ENCODE measurements around the gene NAT16.
A peak's percentile ranks its signal among the peaks of the same experiment; 100 is the strongest.

Gene NAT16

DNA sequence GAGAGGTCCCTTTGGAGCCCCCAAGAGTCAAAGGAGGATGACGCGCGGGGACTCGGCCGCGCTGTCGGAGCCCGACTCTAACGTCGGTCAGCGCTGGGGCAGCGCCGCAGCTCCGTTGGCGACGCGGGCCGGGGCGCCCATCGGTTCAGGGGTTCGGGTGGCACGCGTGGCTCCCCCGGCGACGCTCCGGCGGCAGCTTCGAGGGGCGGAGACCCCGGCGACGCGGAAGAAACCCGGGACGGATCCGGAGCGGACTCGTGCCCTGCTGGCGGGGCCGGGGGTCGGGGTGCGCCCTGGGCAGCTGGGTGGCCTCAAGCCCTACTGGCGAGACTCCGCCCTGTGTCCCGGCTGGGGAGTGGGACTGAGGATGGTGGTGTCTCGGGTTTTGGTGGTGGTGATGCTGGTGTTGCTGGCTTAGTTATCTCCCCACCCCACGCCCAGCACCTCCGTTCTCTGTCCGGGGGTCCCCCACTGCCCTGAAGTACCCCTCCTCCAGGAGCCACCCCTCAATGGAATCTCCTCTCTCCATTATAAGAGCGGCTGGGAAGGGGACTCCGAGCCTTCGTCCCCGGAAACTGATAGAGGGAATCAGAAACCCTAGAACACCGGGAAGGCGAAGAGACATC, at the start of gene NAT16:
Gene NAT16 (minus strand): TSS at position 164 of the 626 bp plus-strand sequence. CDS start 5,486 bp downstream, outside the sequence.
- no peak for DNase-seq

DNA sequence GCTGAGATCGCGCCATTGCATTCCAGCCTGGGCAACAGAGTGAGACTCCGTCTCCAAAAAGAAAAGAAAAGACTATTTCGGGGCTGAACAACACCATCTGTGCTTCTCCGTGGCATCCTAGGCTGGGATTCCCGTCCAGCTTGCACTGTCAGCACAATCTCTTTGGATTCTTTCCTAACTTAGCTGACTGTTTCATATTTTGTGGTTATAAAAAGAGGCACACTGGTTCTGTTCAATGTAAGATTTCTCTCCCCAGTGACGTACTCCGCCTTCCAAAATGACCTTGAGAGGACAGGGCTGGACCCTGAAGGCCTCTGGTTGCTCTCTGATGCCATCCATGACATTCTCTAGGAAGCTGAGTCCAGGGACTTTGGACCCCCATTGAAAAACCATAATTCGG, 46.6 kb upstream of the NAT16 start:
- no peak for DNase-seq

- no peak for DNase-seq
These were observed 45.6 kb upstream of the NAT16 start for GRCh38 chr7:101225650-101226049.

- DNase-seq = no peak
These were observed 43.4 kb upstream of the NAT16 start for GRCh38 chr7:101223528-101223927.

DNA sequence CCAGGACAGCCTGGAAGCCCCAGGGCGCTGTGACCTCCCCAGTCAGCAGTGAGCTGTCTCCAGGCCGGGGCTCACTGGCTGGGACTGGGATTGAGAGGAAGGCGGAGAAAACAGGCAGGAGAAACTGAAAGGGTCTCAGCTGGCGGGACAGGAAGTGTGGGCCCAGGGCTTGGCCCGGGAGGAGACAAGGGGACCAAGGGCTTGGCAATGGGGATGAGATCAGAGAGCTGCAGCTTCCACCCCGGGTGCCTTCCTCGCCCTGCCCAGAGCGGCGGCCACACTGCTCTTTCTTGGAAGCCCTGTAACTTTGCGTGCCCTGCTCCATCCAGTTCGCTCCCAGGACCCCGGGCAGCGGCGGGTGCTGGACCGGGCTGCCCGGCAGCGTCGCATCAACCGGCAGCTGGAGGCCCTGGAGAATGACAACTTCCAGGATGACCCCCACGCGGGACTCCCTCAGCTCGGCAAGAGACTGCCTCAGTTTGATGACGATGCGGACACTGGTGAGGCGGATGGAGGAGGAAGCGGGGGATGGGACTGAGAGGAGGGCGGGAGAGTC, 42.3 kb upstream of the NAT16 start:
- no peak for DNase-seq

GRCh38 chr7:101220295-101220694, 40.2 kb upstream of the NAT16 start:
- DNase-seq = no peak

- no peak for DNase-seq
These were observed 38.4 kb upstream of the NAT16 start for GRCh38 chr7:101218236-101219125.

GRCh38 chr7:101217388-101218235, 37.5 kb upstream of the NAT16 start, which contains the start of the genes PLOD3 and ZNHIT1:
Gene PLOD3, minus strand, starts transcription at chr7:101217581. Its CDS starts 307 bp downstream, at chr7:101217274.
Gene ZNHIT1, plus strand, starts transcription at chr7:101218165. Its CDS starts 31 bp downstream, at chr7:101218196.
- peak; percentile 98 for DNase-seq

DNA sequence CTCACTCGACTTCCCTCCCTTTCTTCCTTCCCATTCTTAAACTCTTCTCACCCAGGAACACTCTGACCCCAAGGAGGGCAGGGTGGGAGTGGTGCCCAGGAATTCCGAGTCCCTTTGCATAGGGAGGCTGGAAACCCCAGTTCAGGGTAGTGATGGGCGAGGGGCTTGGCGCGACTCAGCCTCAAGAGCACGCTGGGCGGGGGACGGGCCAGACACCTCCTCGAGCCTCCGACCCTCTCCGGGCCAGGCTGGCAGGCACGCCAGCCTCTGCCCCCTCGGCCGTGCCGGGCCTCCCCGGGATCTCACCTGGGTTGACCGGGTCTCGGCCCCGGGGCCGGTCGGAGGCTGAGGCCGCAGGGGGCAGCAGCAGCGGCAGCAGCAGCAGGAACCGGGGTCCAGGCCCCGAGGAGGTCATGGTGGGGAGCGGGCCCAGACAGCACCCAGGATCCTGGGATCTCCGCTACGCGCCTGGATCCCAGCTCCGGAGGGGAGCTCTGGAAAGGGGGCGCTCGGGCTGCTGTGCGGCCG, 36.8 kb upstream of the NAT16 start:
- no peak for DNase-seq

DNA sequence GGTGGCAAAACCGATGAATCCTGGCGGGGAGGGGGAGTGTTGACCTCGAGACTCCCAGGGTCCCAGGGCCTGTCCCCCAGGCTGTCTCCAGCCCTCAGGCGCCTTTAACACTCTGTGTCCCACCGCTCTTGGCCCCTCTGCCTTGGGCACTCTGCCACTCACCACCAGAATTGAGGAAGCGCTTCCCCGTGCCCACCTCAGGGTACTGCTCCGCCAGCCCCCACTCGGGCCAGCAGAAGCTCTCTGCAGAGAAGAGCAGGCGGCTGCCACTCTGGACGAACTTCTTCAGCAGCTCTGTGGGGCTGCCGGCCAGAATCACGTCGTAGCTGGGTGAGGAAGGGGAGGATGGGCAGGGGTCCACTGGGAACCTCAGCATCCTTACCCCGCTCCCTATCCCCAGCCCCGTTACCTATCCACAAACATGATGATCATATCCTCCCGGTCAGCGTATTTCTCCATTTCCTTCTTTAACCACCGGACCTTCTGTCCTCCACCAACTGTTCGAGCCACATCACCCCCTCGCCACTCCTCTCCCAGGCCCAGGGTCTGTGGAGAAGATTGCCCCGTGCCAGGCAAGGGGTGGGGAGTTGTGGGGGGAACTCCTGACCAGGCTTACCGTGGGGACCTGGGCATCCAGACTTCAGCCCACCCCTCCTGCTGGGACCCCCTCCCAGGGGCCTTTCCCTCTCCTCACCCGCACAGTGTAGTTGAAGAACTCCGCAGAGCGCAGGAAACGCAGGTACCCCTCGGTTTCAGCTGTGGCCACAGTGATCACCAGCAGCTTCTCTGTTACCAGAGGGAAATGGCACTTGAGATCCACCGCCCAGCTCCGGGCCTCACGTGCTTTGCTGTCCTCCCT, 36.1 kb upstream of the NAT16 start:
- DNase-seq = no peak

DNA sequence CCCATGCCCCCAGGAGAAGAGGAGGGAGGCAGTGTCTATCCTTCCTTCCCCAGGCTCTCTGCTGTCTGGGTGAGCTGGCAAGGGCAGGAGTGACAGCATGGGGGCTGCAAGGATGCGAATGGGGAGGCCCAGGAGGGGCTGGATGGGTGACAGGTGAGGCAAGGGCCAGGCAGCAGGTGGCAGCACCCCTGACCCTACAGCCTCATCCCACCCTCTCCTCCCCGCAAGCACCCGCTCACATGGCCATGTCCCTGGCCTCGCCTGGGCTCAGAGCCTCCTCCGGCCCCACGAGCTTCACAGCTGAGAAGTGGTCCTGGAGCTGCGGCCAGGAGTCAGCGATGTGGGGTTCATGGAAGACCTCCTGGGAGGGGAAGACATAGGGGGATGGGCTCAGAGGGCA, 31.9 kb upstream of the NAT16 start:
- no peak for DNase-seq

- no peak for DNase-seq
These were observed 31.4 kb upstream of the NAT16 start for GRCh38 chr7:101211501-101211900.

GRCh38 chr7:101210143-101210542, 30.1 kb upstream of the NAT16 start:
- no peak for DNase-seq

- no peak for DNase-seq
These were observed 28.7 kb upstream of the NAT16 start for GRCh38 chr7:101208794-101209193.

- no peak for DNase-seq
These were observed 27.4 kb upstream of the NAT16 start for GRCh38 chr7:101207459-101207858.

DNA sequence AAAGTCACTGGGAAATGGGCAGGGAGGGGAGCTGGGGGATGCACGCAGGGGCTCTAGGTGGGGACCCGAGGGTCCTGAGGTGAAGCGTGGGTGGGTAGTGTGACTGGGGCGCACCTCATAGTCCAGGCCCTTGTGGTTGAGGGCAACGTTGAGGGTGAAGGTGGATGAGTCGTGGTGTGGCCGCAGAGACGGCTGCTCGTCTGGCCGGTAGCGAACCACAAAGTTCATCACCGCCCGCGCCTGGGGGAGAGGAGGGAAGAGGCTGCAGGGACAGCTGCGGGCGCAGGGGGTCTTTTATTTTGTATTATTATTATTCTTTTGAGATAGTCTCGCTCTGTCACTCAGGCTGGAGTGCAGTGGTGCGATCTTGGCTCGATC, 26.6 kb upstream of the NAT16 start:
- DNase-seq = no peak

DNA sequence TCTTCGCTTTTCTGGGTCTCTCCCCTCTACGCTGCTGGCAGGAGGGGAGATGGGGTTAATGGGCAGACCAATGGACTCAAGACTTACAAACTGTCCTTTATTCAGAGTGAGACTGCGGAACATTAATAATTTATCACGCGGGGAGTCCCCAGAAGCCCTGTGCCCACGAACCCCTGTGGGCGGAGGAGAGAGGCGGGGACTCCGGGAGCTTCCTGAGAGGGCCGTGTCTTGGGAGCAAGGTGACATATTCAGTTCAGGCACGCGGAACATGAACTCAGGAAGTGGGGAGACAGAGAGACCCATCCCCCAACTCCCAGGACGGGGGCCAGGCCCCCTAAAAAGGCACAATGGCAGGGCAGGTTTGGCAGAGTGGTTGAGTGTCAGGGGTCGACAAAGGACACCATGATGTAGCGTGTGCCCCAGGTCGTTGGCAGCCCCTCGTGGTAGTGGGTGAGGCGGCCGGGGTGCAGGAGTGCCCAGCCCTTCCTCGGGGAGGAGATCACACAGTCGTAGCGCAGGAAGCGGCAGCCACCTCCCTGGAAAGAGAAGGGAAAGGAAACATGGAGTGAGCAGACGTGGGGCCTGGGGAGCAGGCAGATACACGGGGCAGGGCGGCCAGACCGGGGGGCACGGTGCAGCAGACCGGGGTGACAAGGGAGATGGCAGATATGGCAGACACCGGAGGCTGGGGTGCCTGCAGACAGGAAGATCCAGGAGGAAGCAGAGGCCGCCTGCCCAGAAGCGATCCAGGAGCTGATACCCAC, 26.0 kb upstream of the NAT16 start:
- no peak for DNase-seq

DNA sequence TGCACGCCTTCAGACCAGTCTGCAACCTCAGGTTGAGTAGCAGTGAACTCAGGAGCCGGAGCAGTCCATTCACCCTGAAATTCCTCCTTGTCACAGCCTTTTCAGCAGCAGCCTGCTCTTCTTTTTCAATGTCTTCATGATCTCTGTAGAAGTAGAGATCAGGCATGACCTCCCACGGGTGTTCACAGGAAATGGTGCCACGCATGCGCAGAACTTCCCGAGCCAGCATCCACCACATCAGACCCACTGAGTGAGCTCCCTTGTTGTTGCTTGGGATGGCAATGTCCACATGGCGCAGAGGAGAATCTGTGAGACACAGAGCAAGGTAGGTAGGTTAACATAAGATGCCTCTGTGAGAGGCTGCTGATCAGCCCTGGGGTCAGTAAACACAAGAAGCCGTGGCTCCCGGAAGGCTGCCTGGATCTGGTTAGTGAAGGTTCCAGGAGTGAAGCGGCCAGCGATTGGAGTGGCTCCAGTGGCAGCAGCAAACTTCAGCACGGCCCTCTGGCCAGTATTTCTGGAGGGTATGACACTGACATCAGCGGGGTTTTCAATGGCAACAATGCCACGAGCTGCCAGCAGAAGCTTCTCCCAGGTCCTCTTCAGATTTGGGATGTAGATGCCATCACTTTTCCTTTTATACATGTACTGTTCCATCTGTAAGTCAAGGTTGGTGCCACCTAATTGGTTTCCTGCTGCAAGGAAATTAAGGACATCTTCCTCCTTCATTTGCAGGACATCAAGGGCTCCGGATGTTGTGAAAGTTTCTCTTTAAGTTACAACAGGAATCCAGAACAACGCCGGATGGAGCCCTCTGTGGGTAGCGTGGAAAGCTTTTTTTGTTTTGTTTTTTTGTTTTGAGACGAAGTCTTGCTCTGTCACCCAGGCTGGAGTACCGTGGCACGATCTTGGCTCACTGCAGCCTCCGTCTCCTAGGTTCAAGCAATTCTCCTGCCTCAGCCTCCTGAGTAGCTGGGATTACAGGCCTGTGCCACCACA, 23.9 kb upstream of the NAT16 start:
- peak; percentile 52 for DNase-seq

DNA sequence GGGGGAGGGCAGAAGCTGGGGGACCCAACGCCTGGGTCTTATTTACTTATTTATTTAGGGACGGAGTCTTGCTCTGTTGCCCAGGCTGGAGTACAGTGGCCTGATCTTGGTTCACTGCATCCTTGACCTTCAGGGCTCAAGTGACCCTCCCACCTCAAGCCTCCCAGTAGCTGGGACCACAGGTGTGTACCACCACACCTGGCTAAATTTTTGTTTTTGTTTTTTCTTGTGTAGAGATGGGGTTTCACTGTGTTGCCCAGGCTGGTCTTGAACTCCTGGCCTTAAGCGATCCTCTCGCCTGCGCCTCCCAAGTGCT, 22.5 kb upstream of the NAT16 start:
- no peak for DNase-seq

All from CD4-positive, alpha-beta T cell treated with Interleukin-10 for 1 hour (primary cell).